OCI-LY7 (cell line): ENCODE data around the gene PHIP.

ENCODE experiments used
- EZH2phosphoT487 ChIP-seq: fragments of 200-600 bp; sonication (generic); IDR thresholded peaks from 2 replicates; pipeline ENCODE4 v1.6.1; 2018; ENCODE audit warnings: low read depth, borderline replicate concordance, mild to moderate bottlenecking, mixed run types, antibody characterized with exemption, low read length, moderate library complexity, mixed read lengths
- TF ChIP-seq, protein P1 (sequence below): fragments of 200-600 bp; sonication (generic); conservative IDR thresholded peaks from 2 replicates; pipeline ENCODE4 v1.5.1; 2014; ENCODE audit warnings: mild to moderate bottlenecking, antibody characterized with exemption, low read length, moderate library complexity, mixed read lengths

DNA sequence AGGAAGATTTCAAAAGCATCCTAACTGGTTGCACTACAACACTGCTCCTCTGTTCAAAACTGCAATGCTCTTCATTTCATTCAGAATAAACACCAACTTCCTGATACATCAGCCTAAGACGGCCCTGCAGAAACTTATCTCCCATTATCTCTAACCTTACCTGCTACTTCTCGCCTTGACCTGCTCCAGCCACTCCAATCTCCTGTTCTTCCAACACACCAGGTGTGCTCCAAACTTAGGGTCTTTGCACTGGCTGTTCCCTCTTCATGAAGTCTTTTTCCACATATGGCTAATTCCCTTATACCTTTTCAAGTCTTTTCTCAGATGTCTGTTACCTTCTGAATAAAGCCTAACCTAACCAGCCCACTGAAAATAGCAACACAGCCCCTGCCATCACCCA lies 32.1 kb downstream of the PHIP start:
- TF ChIP-seq, protein P1, sequence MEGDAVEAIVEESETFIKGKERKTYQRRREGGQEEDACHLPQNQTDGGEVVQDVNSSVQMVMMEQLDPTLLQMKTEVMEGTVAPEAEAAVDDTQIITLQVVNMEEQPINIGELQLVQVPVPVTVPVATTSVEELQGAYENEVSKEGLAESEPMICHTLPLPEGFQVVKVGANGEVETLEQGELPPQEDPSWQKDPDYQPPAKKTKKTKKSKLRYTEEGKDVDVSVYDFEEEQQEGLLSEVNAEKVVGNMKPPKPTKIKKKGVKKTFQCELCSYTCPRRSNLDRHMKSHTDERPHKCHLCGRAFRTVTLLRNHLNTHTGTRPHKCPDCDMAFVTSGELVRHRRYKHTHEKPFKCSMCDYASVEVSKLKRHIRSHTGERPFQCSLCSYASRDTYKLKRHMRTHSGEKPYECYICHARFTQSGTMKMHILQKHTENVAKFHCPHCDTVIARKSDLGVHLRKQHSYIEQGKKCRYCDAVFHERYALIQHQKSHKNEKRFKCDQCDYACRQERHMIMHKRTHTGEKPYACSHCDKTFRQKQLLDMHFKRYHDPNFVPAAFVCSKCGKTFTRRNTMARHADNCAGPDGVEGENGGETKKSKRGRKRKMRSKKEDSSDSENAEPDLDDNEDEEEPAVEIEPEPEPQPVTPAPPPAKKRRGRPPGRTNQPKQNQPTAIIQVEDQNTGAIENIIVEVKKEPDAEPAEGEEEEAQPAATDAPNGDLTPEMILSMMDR: no peak
- no peak for TF ChIP-seq EZH2phosphoT487
